Ovary (tissue), 3 donors: ENCODE measurements around the gene ZHX3.

Source experiments
- CTCF ChIP-seq, 3 donors: fragments of 450-650 bp in 2 of 3; fragments of 200-600 bp in 1 of 3; IDR thresholded peaks; one replicate each; pipeline versions ENCODE4 v1.5.1 to v1.8.0; 2016 to 2022; ENCODE audit warnings: antibody characterized with exemption in 3 of 3, mild to moderate bottlenecking in 1 of 3
- POLR2A ChIP-seq: fragments of 450-650 bp; IDR thresholded peaks from one replicate; pipeline ENCODE4 v1.6.1; 2017; ENCODE audit warnings: antibody characterized with exemption, mild to moderate bottlenecking, moderate library complexity
- donor health status: DM: no; HTN: no; CAD: no.

DNA sequence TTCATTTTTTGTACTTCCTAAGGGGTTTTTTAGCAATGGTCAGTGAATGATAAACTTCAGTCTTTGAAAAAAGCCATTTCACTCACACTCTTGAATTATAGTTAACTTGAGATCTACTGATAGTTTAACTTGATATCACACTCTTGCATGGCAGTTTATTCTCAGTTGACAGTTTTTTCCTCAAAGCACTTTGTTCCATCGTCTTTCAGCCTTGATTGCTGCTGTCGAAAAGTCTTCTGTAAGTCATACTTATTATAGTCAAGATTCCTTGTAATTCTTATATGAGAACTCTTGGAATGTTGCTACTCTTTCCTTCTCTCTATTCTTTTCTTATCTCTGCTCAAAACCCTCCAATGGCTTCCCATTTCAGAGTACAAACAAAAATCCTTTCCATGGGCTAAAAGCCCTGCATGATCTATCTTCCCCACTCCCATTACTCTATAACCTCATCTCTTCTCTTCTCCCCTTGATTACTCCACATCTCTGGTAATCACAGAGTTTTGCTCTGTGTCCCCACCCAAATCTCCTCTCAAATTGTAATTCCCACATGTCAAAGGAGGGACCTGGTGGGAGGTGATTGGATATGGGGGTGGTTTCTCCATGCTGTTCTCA, 31.2 kb downstream of the ZHX3 start:
- TF ChIP-seq CTCF (IDR thresholded peaks at IDR 0.05) (no peak), POLR2A (no peak)
